Activated CD4-positive, alpha-beta T cell treated with anti-CD3 and anti-CD28 coated beads, Interleukin-10, Interleukin-2, amounts not matched to agents 100 ng/mL and 50 ng/mL, durations not matched to agents 16 hours and 8 hours (primary cell): Measurements from ENCODE around the gene ABCC1.
"Not testable (repeated sequence)": the region's sequence is repeated elsewhere in the genome, so short reads cannot be mapped to it uniquely, and the experiment has no call there.

Source experiments
- DNase-seq: peaks from one replicate; pipeline ENCODE4 v3.0.0-alpha.2; 2020

Gene ABCC1

GRCh38 chr16:16086653-16087446 is 137.4 kb downstream of the ABCC1 start:
- no peak for DNase-seq

DNA sequence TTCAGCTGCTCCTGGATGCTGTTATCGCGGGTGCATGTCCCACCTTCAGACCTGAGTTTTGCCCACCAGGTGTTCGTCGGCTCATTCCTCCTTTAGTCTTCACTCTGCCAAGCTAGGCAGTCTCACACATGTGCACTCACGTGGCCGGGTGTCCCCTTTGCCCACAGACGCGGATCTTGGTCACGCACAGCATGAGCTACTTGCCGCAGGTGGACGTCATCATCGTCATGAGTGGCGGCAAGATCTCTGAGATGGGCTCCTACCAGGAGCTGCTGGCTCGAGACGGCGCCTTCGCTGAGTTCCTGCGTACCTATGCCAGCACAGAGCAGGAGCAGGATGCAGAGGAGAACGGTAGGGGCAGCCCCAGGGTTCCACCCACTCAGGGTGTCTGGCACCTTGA is 140.8 kb downstream of the ABCC1 start:
- no peak for DNase-seq

DNA sequence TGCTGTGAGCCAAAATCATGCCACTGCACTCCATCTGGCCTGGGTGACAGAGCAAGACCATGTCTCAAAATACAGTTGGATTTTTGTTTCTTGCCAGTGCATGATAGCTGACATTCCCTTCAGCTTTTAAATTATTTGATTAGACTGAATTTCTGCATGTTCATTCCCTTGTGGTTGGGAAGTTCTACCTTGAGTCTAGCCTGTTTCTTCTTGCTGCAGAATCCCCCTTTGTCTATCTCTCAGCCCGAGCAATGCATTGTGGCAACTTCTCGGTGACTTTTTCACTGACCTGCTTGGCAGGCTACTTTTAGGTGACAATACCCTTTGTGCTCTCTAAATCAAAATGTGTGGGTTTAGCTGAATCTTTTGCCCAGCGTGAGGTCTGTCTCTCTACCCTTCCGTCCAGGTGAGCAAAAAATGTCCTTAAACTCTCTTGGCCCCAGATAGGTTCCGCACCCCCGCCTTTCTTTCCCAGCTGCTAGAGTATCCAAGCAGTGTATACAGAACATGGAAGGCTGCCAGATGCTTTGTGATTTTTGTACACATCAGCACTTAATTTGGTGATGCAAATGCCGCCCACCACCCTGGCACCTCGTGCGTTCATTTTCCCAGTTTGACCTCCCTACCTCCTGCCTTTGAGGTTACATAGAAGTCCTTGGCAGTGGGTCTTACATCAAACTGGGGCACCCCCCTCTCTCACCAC is 143.7 kb downstream of the ABCC1 start:
- no peak for DNase-seq

DNA sequence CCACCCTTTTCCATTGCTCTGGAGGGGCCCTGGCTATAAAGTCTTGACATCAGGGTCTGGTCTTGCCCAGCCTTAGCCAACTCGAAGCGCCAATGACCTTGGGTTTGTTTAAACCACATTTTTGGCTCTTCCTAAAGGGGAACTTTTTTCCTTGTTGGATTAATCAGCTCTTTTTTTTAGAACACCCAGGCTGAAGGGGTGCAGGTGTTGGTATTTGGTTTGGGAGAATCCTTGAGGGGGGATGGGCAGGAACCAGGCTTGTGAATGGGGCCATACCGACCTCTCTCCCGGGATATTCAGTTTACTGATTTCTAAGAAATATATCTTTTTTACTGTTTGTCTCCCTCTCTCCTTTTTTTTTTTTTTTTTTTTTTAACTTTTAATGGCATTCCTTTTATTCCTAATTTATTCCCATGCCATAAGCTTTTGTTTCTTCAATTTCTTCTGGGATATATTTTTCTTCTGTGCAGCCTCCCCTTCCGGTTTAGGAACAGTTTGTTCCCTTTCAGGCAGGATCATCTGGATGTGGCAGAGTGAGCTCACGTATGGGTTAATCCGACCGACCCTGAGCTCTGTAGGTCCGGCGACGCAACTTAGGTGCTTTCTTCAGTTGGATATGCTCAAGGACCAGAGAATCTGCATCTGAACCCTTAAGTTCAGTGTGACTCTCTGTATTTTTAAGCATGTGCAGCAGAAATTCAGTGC is 144.4 kb downstream of the ABCC1 start:
- DNase-seq, result no peak

GRCh38 chr16:16095646-16096045 is 146.2 kb downstream of the ABCC1 start:
- DNase-seq, result no peak

- DNase-seq, result no peak
Measured at GRCh38 chr16:16096121-16096857, 146.9 kb downstream of the ABCC1 start.

DNA sequence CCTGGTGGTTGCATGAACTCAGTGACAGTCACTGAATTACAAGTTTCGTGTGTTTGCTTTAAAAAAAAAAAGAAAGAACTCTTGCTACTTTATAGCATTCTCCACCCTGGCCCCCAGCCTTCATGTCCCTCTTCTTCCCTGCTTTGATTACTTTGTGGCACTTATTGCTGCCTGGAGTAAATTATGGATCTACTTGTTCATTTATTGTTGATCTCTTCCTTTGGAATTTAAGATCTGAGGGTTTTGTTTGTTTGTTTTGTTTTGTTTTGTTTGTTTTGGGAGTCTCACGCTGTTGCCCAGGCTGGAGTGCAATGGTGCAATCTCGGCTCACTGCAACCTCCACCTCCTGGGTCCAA is 147.4 kb downstream of the ABCC1 start:
- DNase-seq, result no peak

- no peak for DNase-seq
Measured at GRCh38 chr16:16099320-16099719, 149.9 kb downstream of the ABCC1 start.

DNA sequence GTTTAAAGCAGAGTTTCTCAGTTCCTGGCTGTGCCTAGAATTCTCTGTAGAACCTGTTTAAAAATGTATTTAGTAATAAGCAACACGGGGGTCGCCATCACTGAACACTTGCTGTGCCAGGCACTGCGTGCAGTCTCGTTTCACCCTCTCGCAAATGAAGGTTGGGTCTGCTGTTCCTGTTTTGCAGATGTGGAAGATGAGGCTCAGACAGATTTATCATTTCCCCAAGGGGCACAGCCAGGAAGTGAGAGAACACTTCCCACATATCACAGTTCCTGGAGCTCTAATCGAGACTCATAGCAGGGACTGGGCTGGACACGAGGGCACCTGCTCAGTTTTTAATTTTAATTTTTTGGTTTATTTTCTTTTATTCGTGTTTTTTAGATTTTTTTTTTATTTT is 151.2 kb downstream of the ABCC1 start:
- no peak for DNase-seq

- DNase-seq, result no peak
Measured at GRCh38 chr16:16101585-16101984, 152.2 kb downstream of the ABCC1 start.

- DNase-seq, result no peak
Measured at GRCh38 chr16:16102738-16103137, 153.3 kb downstream of the ABCC1 start.

GRCh38 chr16:16104132-16104803 is 154.9 kb downstream of the ABCC1 start:
- not testable (repeated sequence) for DNase-seq

GRCh38 chr16:16104804-16105141 is 155.4 kb downstream of the ABCC1 start:
- not testable (repeated sequence) for DNase-seq

- no peak for DNase-seq
Measured at GRCh38 chr16:16105646-16106045, 156.2 kb downstream of the ABCC1 start.

GRCh38 chr16:16106466-16106865 is 157.1 kb downstream of the ABCC1 start:
- no peak for DNase-seq

DNA sequence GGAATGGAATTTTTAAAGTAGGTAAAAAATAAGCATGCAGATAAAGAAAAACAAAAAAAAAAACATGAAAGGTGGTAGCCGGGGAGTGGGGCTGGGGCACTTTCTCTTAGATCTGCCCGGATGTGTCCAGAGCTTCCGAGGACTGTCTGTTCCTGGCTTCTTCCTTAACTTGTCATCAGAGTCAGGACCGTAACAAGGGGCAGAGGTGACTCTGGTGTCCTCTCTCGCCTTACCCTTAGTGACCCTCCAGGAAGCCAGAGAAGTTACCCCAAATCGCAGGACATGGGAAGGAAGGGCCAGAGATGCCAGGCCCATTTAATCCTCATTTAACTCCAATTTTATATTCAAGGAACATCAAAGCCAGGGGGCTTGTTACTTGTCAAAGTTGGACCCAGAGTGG is 158.4 kb downstream of the ABCC1 start:
- no peak for DNase-seq

GRCh38 chr16:16108759-16109158 is 159.3 kb downstream of the ABCC1 start:
- DNase-seq, result no peak

GRCh38 chr16:16109453-16110110 is 160.2 kb downstream of the ABCC1 start:
- DNase-seq, result no peak

DNA sequence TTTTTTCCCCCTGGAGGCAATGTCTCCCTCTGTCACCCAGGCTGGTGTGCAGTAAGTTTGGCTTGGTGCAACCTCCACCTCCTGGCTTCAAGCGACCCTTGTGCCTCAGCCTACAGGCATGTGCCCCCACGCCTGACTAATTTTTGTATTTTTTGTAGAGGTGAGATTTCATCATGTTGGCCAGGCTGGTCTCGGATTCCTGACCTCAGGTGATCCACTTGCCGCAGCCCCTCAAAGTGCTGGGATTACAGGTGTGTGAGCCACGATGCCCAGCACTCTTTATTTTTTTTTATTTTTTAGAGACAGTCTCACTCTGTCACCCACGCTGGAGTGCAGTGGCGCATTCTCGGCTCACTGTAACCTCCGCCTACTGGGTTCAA is 160.7 kb downstream of the ABCC1 start:
- DNase-seq, result no peak

GRCh38 chr16:16111639-16112038 is 162.2 kb downstream of the ABCC1 start:
- DNase-seq, result no peak

GRCh38 chr16:16112450-16113053 is 163.1 kb downstream of the ABCC1 start:
- no peak for DNase-seq

- no peak for DNase-seq
Measured at GRCh38 chr16:16113076-16113475, 163.7 kb downstream of the ABCC1 start.
